K562 (cell line): Measurements from ENCODE around the gene TTL. TPM values are rescaled to one million over a fixed set of nuclear protein-coding genes. Genes with fewer than 3 reads are reported as not detected.

ENCODE experiments used
- ATAC-seq: fragments of 200-7000 bp; cut with Tn5 transposase; 3 replicates; pipeline ENCODE4 v1.9.1; 2020; ENCODE audit warnings: moderate library complexity
- BruUV-seq: library from RNA; stranded (reverse); fragments of 400-500 nt; replicated peaks from 2 replicates; lab custom pipeline; 2021; lab: Mats Ljungman, UMichigan
- CTCF ChIA-PET: fragments of 300-600 bp; formaldehyde crosslinking; extraction: SDS; loops from one replicate; lab custom pipeline; 2021; ENCODE audit warnings: low intra/inter-chr PET ratio; lab: Yijun Ruan, JAX
- POLR2A ChIA-PET: fragments of 300-600, 350-650 bp; sonication (Branson Sonifier 250); formaldehyde crosslinking; extraction: SDS; loops from one replicate; lab custom pipeline; 2021; ENCODE audit warnings: antibody characterized with exemption, inconsistent platforms; lab: Yijun Ruan, JAX
- DNase-seq, 4 experiments: peaks; one replicate each; pipeline versions ENCODE4 v3.0.0 to v3.0.0-alpha.2; 2011 to 2018; ENCODE audit warnings: low spot score in 3 of 4, mixed read lengths in 3 of 4; ENCODE audit errors: extremely low read depth in 1 of 4
- FAIRE-seq: peaks from 2 replicates; lab custom pipeline; 2011; peaks lifted over from hg19 to GRCh38; lab: Jason Lieb, UNC
- H2AFZ ChIP-seq: 2 replicates; pipeline ENCODE4 v1.6.0; 2011; ENCODE audit warnings: low read depth, low read length, control low read depth, inconsistent platforms
- H3K27ac ChIP-seq: fragments of 200-600 bp; 3 replicates; pipeline ENCODE4 v1.8.0; 2011; ENCODE audit warnings: low read depth, mild to moderate bottlenecking, control low read depth, inconsistent platforms, low read length, moderate library complexity, mixed read lengths; ENCODE audit errors: extremely low read depth
- H3K27me3 ChIP-seq, 2 experiments: fragments of 300-600 bp in 1 of 2; 2 replicates in 1 of 2; 3 replicates in 1 of 2; pipeline versions ENCODE4 v1.6.0 to v1.8.0; 2011; ENCODE audit warnings: inconsistent platforms in 2 of 2, low read length in 2 of 2, mild to moderate bottlenecking in 1 of 2, mixed read lengths in 1 of 2, moderate library complexity in 1 of 2; ENCODE audit not compliant: control insufficient read depth in 2 of 2, insufficient read depth in 2 of 2
- H3K36me3 ChIP-seq: fragments of 300-600 bp; 3 replicates; pipeline ENCODE4 v1.8.0; 2011; ENCODE audit warnings: mild to moderate bottlenecking, low read length, inconsistent platforms; ENCODE audit not compliant: control insufficient read depth, insufficient read depth
- H3K4me1 ChIP-seq, 2 experiments: fragments of 200-600 bp in 1 of 2; replicated peaks in 1 of 2; 2 replicates in 1 of 2; 3 replicates in 1 of 2; pipeline versions ENCODE4 v1.5.1 to v1.8.0; 2011; ENCODE audit warnings: inconsistent platforms in 2 of 2, low read length in 2 of 2, mild to moderate bottlenecking in 1 of 2, mixed read lengths in 1 of 2, moderate library complexity in 1 of 2; ENCODE audit not compliant: control insufficient read depth in 2 of 2, insufficient read depth in 2 of 2
- H3K4me2 ChIP-seq: 2 replicates; pipeline ENCODE4 v1.6.1; 2011; ENCODE audit warnings: low read length, control low read depth, inconsistent platforms, mixed read lengths; ENCODE audit not compliant: insufficient read depth
- H3K4me3 ChIP-seq: fragments of 200-600 bp; sonication (generic), shearing (Covaris generic); 2 replicates; pipeline ENCODE4 v1.5.1; 2016; ENCODE audit warnings: control low read depth, inconsistent platforms
- H3K79me2 ChIP-seq: fragments of 200-600 bp; 3 replicates; pipeline ENCODE4 v1.8.0; 2011; ENCODE audit warnings: low read length, inconsistent platforms; ENCODE audit not compliant: control insufficient read depth, insufficient read depth
- H3K9ac ChIP-seq, 2 experiments: 2 replicates each; pipeline versions ENCODE4 v1.6.0 to v1.6.1; 2011; ENCODE audit warnings: low read depth in 2 of 2, low read length in 2 of 2, control low read depth in 1 of 2, inconsistent platforms in 1 of 2, mild to moderate bottlenecking in 1 of 2, mixed read lengths in 1 of 2; ENCODE audit not compliant: insufficient read depth in 1 of 2
- H3K9me1 ChIP-seq: one replicate; pipeline ENCODE4 v1.6.0; 2011; ENCODE audit warnings: inconsistent platforms, mild to moderate bottlenecking, low read length, moderate library complexity; ENCODE audit not compliant: control insufficient read depth, insufficient read depth
- H3K9me3 ChIP-seq: replicated peaks from 2 replicates; pipeline ENCODE4 v1.5.1; 2011; ENCODE audit warnings: low read depth, low read length, inconsistent platforms; ENCODE audit not compliant: control insufficient read depth, insufficient read depth
- H4K20me1 ChIP-seq: replicated peaks from 2 replicates; pipeline ENCODE4 v1.6.1; 2011; ENCODE audit warnings: low read length, inconsistent platforms, mixed read lengths; ENCODE audit not compliant: control insufficient read depth, insufficient read depth
- CREB3 ChIP-seq: fragments of 450-650 bp; conservative IDR thresholded peaks from 2 replicates; pipeline ENCODE4 v1.6.1; 2016; ENCODE audit warnings: missing genetic modification characterization, low read depth, mild to moderate bottlenecking, missing compliant biosample characterization, moderate library complexity
- CSDE1 ChIP-seq, 2 experiments: fragments of 450-650 bp; IDR thresholded peaks; 2 replicates each; pipeline ENCODE4 v1.6.1; 2016; ENCODE audit warnings: mild to moderate bottlenecking in 1 of 2
- FOXK2 ChIP-seq, 2 experiments: fragments of 450-650 bp; IDR thresholded peaks in 1 of 2; conservative IDR thresholded peaks in 1 of 2; 2 replicates each; pipeline ENCODE4 v1.6.1; 2016; ENCODE audit warnings: low read depth in 2 of 2, mild to moderate bottlenecking in 1 of 2
- MTA1 ChIP-seq: fragments of 450-650 bp; IDR thresholded peaks from 2 replicates; pipeline ENCODE4 v1.6.1; 2017; ENCODE audit warnings: borderline replicate concordance
- PCBP2 ChIP-seq: fragments of 200-400 bp; formaldehyde crosslinking; IDR thresholded peaks from 2 replicates; pipeline ENCODE4 v1.6.1; 2018; ENCODE audit warnings: low read length, low read depth, mild to moderate bottlenecking, moderate library complexity; ENCODE audit not compliant: poor library complexity, severe bottlenecking
- TBL1XR1 ChIP-seq, 2 experiments: IDR thresholded peaks; 2 replicates each; pipeline ENCODE4 v1.6.1; 2012; ENCODE audit warnings: improper control_type of control experiment in 2 of 2, low read length in 2 of 2, mild to moderate bottlenecking in 1 of 2
- YY1 ChIP-seq, 3 experiments: IDR thresholded peaks; 2 replicates each; pipeline ENCODE4 v1.6.1; 2011; ENCODE audit warnings: low read length in 2 of 3, mild to moderate bottlenecking in 2 of 3, moderate library complexity in 2 of 3, borderline replicate concordance in 1 of 3, control low read depth in 1 of 3, low read depth in 1 of 3; ENCODE audit not compliant: insufficient read depth in 3 of 3, insufficient replicate concordance in 2 of 3, control insufficient read depth in 1 of 3, insufficient read length in 1 of 3; ENCODE audit errors: extremely low read depth in 1 of 3
- ZFX ChIP-seq: sonication (generic); formaldehyde crosslinking; IDR thresholded peaks from 2 replicates; pipeline ENCODE4 v1.8.0; 2022; ENCODE audit warnings: mild to moderate bottlenecking, missing genetic modification reagents, moderate library complexity
- ZNF224 ChIP-seq: sonication (generic); formaldehyde crosslinking; IDR thresholded peaks from 2 replicates; pipeline ENCODE4 v1.8.0; 2022; ENCODE audit warnings: mild to moderate bottlenecking, missing genetic modification reagents
- ZNF589 ChIP-seq: fragments of 200-800 bp; sonication (Bioruptor generic); IDR thresholded peaks from 2 replicates; pipeline ENCODE4 v1.6.1; 2016; ENCODE audit warnings: low read depth, missing genetic modification characterization, missing compliant biosample characterization
- ZNF717 ChIP-seq: fragments of 250-450 bp; sonication (Bioruptor Pico); IDR thresholded peaks from 2 replicates; pipeline ENCODE4 v1.5.0; 2021
- ZNF778 ChIP-seq: fragments of 450-650 bp; formaldehyde crosslinking; IDR thresholded peaks from 2 replicates; pipeline ENCODE4 v1.4.0; 2020; ENCODE audit warnings: mild to moderate bottlenecking, moderate library complexity
- WGBS: fragments of 100-300 bp; shearing (Covaris generic); methylation state at CpG from one replicate; pipeline ENCODE4 v1.1.6; 2016; ENCODE audit warnings: low coverage, mixed read lengths; ENCODE audit not compliant: insufficient coverage; ENCODE audit errors: missing lambda C conversion rate; 5-methylcytosine and 5-hydroxymethylcytosine counted together
- in situ Hi-C: fragments of 300-500 bp; cut with MboI; formaldehyde crosslinking; loops from 4 replicates; pipeline ENCODE4 v1.15.0; 2018; ENCODE audit warnings: inconsistent platforms, mixed read lengths
- intact Hi-C: fragments of 100-400 bp; cut with micrococcal nuclease; formaldehyde crosslinking; loops from 2 replicates; pipeline ENCODE4 v1.14.2; 2022
- polyA plus RNA-seq, 8 experiments: library from polyadenylated mRNA; depleted of rRNA in 4 of 8; stranded (reverse) in 5 of 8; unstranded in 3 of 8; fragments of >200 nt; fragmentation: Nextera tagmentation in 2 of 8; fragmentation: Illumina TruSeq in 1 of 8; extraction: Ambion mirVana in 2 of 8; extraction: Trizol in 1 of 8; gene quantifications; 2 replicates each; pipeline versions ENCODE4 v1.2.1 to v1.2.3, GENCODE V29; 2011 to 2014; ENCODE audit warnings: inconsistent platforms in 1 of 8, missing spikeins in 1 of 8
- total RNA-seq, 7 experiments: library from RNA; depleted of rRNA in 6 of 7; stranded (reverse); fragments of >200 nt in 6 of 7; fragmentation: Illumina TruSeq in 2 of 7; extraction: Trizol in 2 of 7; gene quantifications; 2 replicates each; pipeline versions ENCODE4 v1.2.1 to v1.2.3, GENCODE V29; 2011 to 2021; ENCODE audit warnings: low replicate concordance in 1 of 7
- TF ChIP-seq, protein P1 (sequence below): fragments of 450-650 bp; IDR thresholded peaks from 2 replicates; pipeline ENCODE4 v1.7.1; 2018; ENCODE audit warnings: mild to moderate bottlenecking, low read depth; ENCODE audit not compliant: partially characterized antibody

Gene TTL
- total and polyA plus RNA-seq, 9 of the 15 experiments (the other 6 are each of a cell fraction or from before 2014, with no cell fraction given), result 9.4 to 54.4 (median 34.9) TPM

- Histone ChIP-seq H4K20me1 (no peaks in the 10 kb centered on the region), H3K36me3 (peaks cover 22% of the 10 kb centered on the region; the same call in 2 of the 3 replicates), H3K4me3 (peak within 1 kb of the TSS; percentile 65), H3K9me3 (no peaks in the 10 kb centered on the region), H2AFZ (peak within 1 kb of the TSS; percentile 98), H3K9me1 (no peaks in the 10 kb centered on the region), H3K4me1 (peaks cover 16 to 19% of the 10 kb centered on the region in 2 experiments; a peak in 4 of 5 replicates), H3K27me3 (no peaks in the 10 kb centered on the region), H3K27ac (peak within 1 kb of the TSS; percentile 96), H3K9ac (peak within 1 kb of the TSS; percentile 92), H3K79me2 (peaks cover 24% of the 10 kb centered on the region), H3K4me2 (peak within 1 kb of the TSS; percentile 98)
- BruUV-seq, result no TSS peak
- ChIA-PET POLR2A (interaction anchor here (0.5 to 1.6 kb wide), 14 partner anchors 7 to 383 kb away, joined by 3 to 5 read pairs (median 3); partner anchors contain the start of gene SLC20A1), CTCF (interaction anchor here (0.6 to 3.1 kb wide), 7 partner anchors 29 to 535 kb away, joined by 3 to 24 read pairs (median 5); partner anchors contain the start of gene TTL)
- DNase-seq (peak; percentile 86 to 97 (median 90)), ATAC-seq (peak; percentile 92), FAIRE-seq (peak; percentile 94)
- intact Hi-C loops (loop anchor here (1.0 to 5.0 kb wide), 5 partner anchors 42 to 697 kb away; partner anchors contain the start of genes POLR1B and ZC3H6), in situ Hi-C loops (loop anchor here (10.0 kb wide), 2 partner anchors 460 to 680 kb away; no protein-coding TSS in a partner anchor)
- WGBS, result under 1% methylated on average over 48 of the region's 54 CpGs
- TF ChIP-seq ZFX (peak; percentile 96), CREB3 (no peak), ZNF224 (no peak), PCBP2 (no peak), TBL1XR1 (IDR thresholded peaks at IDR 0.05; ENCODE audit: low read length in 2 of 2) (peak in 1 of 2 experiments; percentile 31; a peak in 1 of 4 replicates), ZNF778 (CRISPR knock-in tag) (no peak), CSDE1 (IDR thresholded peaks at IDR 0.05) (peak in 1 of 2 experiments; percentile 72; a peak in 2 of 4 replicates), ZNF717 (CRISPR knock-in tag) (no peak), FOXK2 (conservative IDR thresholded peaks at IDR 0.05 in 1 of 2, IDR thresholded peaks at IDR 0.05 in 1 of 2; ENCODE audit: low read depth in 2 of 2) (peak; percentile 65 to 76), YY1 (IDR thresholded peaks at IDR 0.05; ENCODE audit: borderline replicate concordance in 1 of 3, control insufficient read depth in 1 of 3, extremely low read depth in 1 of 3, insufficient read depth in 3 of 3, insufficient read length in 1 of 3, insufficient replicate concordance in 2 of 3, low read depth in 1 of 3, low read length in 2 of 3) (peak; percentile 91 to 98 (median 98)), ZNF589 (CRISPR knock-in tag) (peak; percentile 85), MTA1 (peak; percentile 79)
- TF ChIP-seq, protein P1, sequence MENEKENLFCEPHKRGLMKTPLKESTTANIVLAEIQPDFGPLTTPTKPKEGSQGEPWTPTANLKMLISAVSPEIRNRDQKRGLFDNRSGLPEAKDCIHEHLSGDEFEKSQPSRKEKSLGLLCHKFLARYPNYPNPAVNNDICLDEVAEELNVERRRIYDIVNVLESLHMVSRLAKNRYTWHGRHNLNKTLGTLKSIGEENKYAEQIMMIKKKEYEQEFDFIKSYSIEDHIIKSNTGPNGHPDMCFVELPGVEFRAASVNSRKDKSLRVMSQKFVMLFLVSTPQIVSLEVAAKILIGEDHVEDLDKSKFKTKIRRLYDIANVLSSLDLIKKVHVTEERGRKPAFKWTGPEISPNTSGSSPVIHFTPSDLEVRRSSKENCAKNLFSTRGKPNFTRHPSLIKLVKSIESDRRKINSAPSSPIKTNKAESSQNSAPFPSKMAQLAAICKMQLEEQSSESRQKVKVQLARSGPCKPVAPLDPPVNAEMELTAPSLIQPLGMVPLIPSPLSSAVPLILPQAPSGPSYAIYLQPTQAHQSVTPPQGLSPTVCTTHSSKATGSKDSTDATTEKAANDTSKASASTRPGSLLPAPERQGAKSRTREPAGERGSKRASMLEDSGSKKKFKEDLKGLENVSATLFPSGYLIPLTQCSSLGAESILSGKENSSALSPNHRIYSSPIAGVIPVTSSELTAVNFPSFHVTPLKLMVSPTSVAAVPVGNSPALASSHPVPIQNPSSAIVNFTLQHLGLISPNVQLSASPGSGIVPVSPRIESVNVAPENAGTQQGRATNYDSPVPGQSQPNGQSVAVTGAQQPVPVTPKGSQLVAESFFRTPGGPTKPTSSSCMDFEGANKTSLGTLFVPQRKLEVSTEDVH, result peak; percentile 96
These were observed 102.4 kb downstream of the TTL start, which contains the start of gene CHCHD5 for GRCh38 chr2:112584134-112584890. Gene CHCHD5 (plus strand): TSS chr2:112584609. CDS start chr2:112584648, 39 bp downstream.
